K562 (cell line): ENCODE measurements around the gene MUC5AC. TPM values are rescaled to one million over a fixed set of nuclear protein-coding genes. Genes with fewer than 3 reads are reported as not detected.

ENCODE experiments used
- ATAC-seq: fragments of 200-7000 bp; cut with Tn5 transposase; 3 replicates; pipeline ENCODE4 v1.9.1; 2020; ENCODE audit warnings: moderate library complexity
- BruUV-seq: library from RNA; stranded (reverse); fragments of 400-500 nt; replicated peaks from 2 replicates; lab custom pipeline; 2021; lab: Mats Ljungman, UMichigan
- CTCF ChIA-PET: fragments of 300-600 bp; formaldehyde crosslinking; extraction: SDS; loops from one replicate; lab custom pipeline; 2021; ENCODE audit warnings: low intra/inter-chr PET ratio; lab: Yijun Ruan, JAX
- POLR2A ChIA-PET: fragments of 300-600, 350-650 bp; sonication (Branson Sonifier 250); formaldehyde crosslinking; extraction: SDS; loops from one replicate; lab custom pipeline; 2021; ENCODE audit warnings: antibody characterized with exemption, inconsistent platforms; lab: Yijun Ruan, JAX
- DNase-seq, 4 experiments: peaks; one replicate each; pipeline versions ENCODE4 v3.0.0 to v3.0.0-alpha.2; 2011 to 2018; ENCODE audit warnings: low spot score in 3 of 4, mixed read lengths in 3 of 4; ENCODE audit errors: extremely low read depth in 1 of 4
- FAIRE-seq: peaks from 2 replicates; lab custom pipeline; 2011; peaks lifted over from hg19 to GRCh38; lab: Jason Lieb, UNC
- H2AFZ ChIP-seq: 2 replicates; pipeline ENCODE4 v1.6.0; 2011; ENCODE audit warnings: low read depth, low read length, control low read depth, inconsistent platforms
- H3K27ac ChIP-seq: fragments of 200-600 bp; 3 replicates; pipeline ENCODE4 v1.8.0; 2011; ENCODE audit warnings: low read depth, mild to moderate bottlenecking, control low read depth, inconsistent platforms, low read length, moderate library complexity, mixed read lengths; ENCODE audit errors: extremely low read depth
- H3K27me3 ChIP-seq, 2 experiments: fragments of 300-600 bp in 1 of 2; 2 replicates in 1 of 2; 3 replicates in 1 of 2; pipeline versions ENCODE4 v1.6.0 to v1.8.0; 2011; ENCODE audit warnings: inconsistent platforms in 2 of 2, low read length in 2 of 2, mild to moderate bottlenecking in 1 of 2, mixed read lengths in 1 of 2, moderate library complexity in 1 of 2; ENCODE audit not compliant: control insufficient read depth in 2 of 2, insufficient read depth in 2 of 2
- H3K36me3 ChIP-seq: fragments of 300-600 bp; 3 replicates; pipeline ENCODE4 v1.8.0; 2011; ENCODE audit warnings: mild to moderate bottlenecking, low read length, inconsistent platforms; ENCODE audit not compliant: control insufficient read depth, insufficient read depth
- H3K4me1 ChIP-seq, 2 experiments: fragments of 200-600 bp in 1 of 2; replicated peaks in 1 of 2; 2 replicates in 1 of 2; 3 replicates in 1 of 2; pipeline versions ENCODE4 v1.5.1 to v1.8.0; 2011; ENCODE audit warnings: inconsistent platforms in 2 of 2, low read length in 2 of 2, mild to moderate bottlenecking in 1 of 2, mixed read lengths in 1 of 2, moderate library complexity in 1 of 2; ENCODE audit not compliant: control insufficient read depth in 2 of 2, insufficient read depth in 2 of 2
- H3K4me2 ChIP-seq: 2 replicates; pipeline ENCODE4 v1.6.1; 2011; ENCODE audit warnings: low read length, control low read depth, inconsistent platforms, mixed read lengths; ENCODE audit not compliant: insufficient read depth
- H3K4me3 ChIP-seq: fragments of 200-600 bp; sonication (generic), shearing (Covaris generic); 2 replicates; pipeline ENCODE4 v1.5.1; 2016; ENCODE audit warnings: control low read depth, inconsistent platforms
- H3K79me2 ChIP-seq: fragments of 200-600 bp; 3 replicates; pipeline ENCODE4 v1.8.0; 2011; ENCODE audit warnings: low read length, inconsistent platforms; ENCODE audit not compliant: control insufficient read depth, insufficient read depth
- H3K9ac ChIP-seq, 2 experiments: 2 replicates each; pipeline versions ENCODE4 v1.6.0 to v1.6.1; 2011; ENCODE audit warnings: low read depth in 2 of 2, low read length in 2 of 2, control low read depth in 1 of 2, inconsistent platforms in 1 of 2, mild to moderate bottlenecking in 1 of 2, mixed read lengths in 1 of 2; ENCODE audit not compliant: insufficient read depth in 1 of 2
- H3K9me1 ChIP-seq: one replicate; pipeline ENCODE4 v1.6.0; 2011; ENCODE audit warnings: inconsistent platforms, mild to moderate bottlenecking, low read length, moderate library complexity; ENCODE audit not compliant: control insufficient read depth, insufficient read depth
- H3K9me3 ChIP-seq: replicated peaks from 2 replicates; pipeline ENCODE4 v1.5.1; 2011; ENCODE audit warnings: low read depth, low read length, inconsistent platforms; ENCODE audit not compliant: control insufficient read depth, insufficient read depth
- H4K20me1 ChIP-seq: replicated peaks from 2 replicates; pipeline ENCODE4 v1.6.1; 2011; ENCODE audit warnings: low read length, inconsistent platforms, mixed read lengths; ENCODE audit not compliant: control insufficient read depth, insufficient read depth
- WGBS: fragments of 100-300 bp; shearing (Covaris generic); methylation state at CpG from one replicate; pipeline ENCODE4 v1.1.6; 2016; ENCODE audit warnings: low coverage, mixed read lengths; ENCODE audit not compliant: insufficient coverage; ENCODE audit errors: missing lambda C conversion rate; 5-methylcytosine and 5-hydroxymethylcytosine counted together
- in situ Hi-C: fragments of 300-500 bp; cut with MboI; formaldehyde crosslinking; loops from 4 replicates; pipeline ENCODE4 v1.15.0; 2018; ENCODE audit warnings: inconsistent platforms, mixed read lengths
- intact Hi-C: fragments of 100-400 bp; cut with micrococcal nuclease; formaldehyde crosslinking; loops from 2 replicates; pipeline ENCODE4 v1.14.2; 2022
- polyA plus RNA-seq, 8 experiments: library from polyadenylated mRNA; depleted of rRNA in 4 of 8; stranded (reverse) in 5 of 8; unstranded in 3 of 8; fragments of >200 nt; fragmentation: Nextera tagmentation in 2 of 8; fragmentation: Illumina TruSeq in 1 of 8; extraction: Ambion mirVana in 2 of 8; extraction: Trizol in 1 of 8; gene quantifications; 2 replicates each; pipeline versions ENCODE4 v1.2.1 to v1.2.3, GENCODE V29; 2011 to 2014; ENCODE audit warnings: inconsistent platforms in 1 of 8, missing spikeins in 1 of 8
- total RNA-seq, 7 experiments: library from RNA; depleted of rRNA in 6 of 7; stranded (reverse); fragments of >200 nt in 6 of 7; fragmentation: Illumina TruSeq in 2 of 7; extraction: Trizol in 2 of 7; gene quantifications; 2 replicates each; pipeline versions ENCODE4 v1.2.1 to v1.2.3, GENCODE V29; 2011 to 2021; ENCODE audit warnings: low replicate concordance in 1 of 7
- TF ChIP-seq, protein P1 (sequence below), 3 experiments: IDR thresholded peaks in 2 of 3; conservative IDR thresholded peaks in 1 of 3; 2 replicates each; pipeline ENCODE4 v1.5.1; 2011 to 2012; ENCODE audit warnings: low read length in 3 of 3, mild to moderate bottlenecking in 3 of 3, control low read depth in 2 of 3, improper control_type of control experiment in 1 of 3, inconsistent platforms in 1 of 3, low read depth in 1 of 3, mixed read lengths in 1 of 3, moderate library complexity in 1 of 3; ENCODE audit not compliant: insufficient read depth in 2 of 3
- TF ChIP-seq, protein P2 (sequence below): sonication (generic); formaldehyde crosslinking; IDR thresholded peaks from 2 replicates; pipeline ENCODE4 v1.8.0; 2022; ENCODE audit warnings: mild to moderate bottlenecking, missing genetic modification reagents

MUC5AC gene
- total and polyA plus RNA-seq, 9 of the 15 experiments (the other 6 are each of a cell fraction or from before 2014, with no cell fraction given), result not detected

DNA sequence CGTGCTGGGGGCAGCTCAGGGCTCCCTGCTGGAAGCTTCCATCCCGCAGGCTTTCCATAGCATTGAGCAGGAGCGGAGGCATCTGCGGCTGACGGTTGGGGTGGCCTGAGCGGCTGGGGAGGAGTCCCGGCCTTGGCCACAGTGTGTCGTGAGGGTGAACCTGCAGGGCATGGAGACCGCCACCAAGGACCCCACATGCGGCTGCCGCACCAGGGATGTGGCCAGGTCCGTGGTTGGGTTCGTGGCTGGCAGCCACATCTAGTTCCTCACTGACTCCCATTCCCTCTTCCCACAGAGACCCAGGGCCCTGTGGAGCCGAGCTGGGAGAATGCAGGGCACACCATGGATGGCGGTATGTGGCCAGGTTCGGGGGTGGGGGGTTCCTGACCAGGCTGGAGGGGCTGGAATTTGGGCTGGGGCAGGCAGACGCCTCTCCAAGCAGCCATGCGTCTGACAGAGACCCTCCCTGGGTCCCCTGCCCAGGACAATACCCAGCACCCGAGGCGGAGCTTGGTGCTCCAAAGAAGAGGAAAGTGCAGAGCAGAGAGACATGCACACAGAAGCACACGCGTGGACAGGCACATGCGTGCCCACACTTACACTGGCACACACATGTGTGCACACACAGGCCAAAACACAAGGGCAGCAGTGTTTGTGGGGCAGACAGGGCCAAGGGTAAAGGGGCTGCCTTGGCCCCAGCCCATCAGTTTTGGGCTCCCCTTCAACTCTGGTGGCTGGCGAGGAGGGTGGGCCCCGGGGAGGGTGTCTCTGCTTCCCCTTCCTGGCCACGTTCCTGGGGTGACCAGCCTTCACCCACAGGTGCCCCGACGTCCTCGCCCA lies 67.9 kb downstream of the MUC5AC start:
- FAIRE-seq (no peak), ATAC-seq (peak; percentile 19; the same call in 2 of the 3 replicates), DNase-seq (no peak)
- intact Hi-C loops (no loop called here), in situ Hi-C loops (no loop called here)
- no peaks in the 10 kb centered on the region for H3K9me3 ChIP-seq
- POLR2A ChIA-PET, result no interaction called here
- peaks cover 2% of the 10 kb centered on the region for H3K9me1 ChIP-seq
- H3K27me3 ChIP-seq, result peaks cover 0 to 59% of the 10 kb centered on the region in 2 experiments; a peak in 3 of 5 replicates
- H3K36me3 ChIP-seq, result no peaks in the 10 kb centered on the region
- peaks cover 0 to 76% of the 10 kb centered on the region in 2 experiments; a peak in 2 of 5 replicates for H3K4me1 ChIP-seq
- H3K4me2 ChIP-seq, result no peak overlapping the region
- H3K4me3 ChIP-seq, result no peak overlapping the region
- 0 out of 2 replicates have a peak, but pooled peaks cover 6% of the 10 kb centered on the region for H4K20me1 ChIP-seq
- H3K79me2 ChIP-seq, result no peaks in the 10 kb centered on the region
- H3K9ac ChIP-seq, result no peak overlapping the region
- TF ChIP-seq, protein P1, sequence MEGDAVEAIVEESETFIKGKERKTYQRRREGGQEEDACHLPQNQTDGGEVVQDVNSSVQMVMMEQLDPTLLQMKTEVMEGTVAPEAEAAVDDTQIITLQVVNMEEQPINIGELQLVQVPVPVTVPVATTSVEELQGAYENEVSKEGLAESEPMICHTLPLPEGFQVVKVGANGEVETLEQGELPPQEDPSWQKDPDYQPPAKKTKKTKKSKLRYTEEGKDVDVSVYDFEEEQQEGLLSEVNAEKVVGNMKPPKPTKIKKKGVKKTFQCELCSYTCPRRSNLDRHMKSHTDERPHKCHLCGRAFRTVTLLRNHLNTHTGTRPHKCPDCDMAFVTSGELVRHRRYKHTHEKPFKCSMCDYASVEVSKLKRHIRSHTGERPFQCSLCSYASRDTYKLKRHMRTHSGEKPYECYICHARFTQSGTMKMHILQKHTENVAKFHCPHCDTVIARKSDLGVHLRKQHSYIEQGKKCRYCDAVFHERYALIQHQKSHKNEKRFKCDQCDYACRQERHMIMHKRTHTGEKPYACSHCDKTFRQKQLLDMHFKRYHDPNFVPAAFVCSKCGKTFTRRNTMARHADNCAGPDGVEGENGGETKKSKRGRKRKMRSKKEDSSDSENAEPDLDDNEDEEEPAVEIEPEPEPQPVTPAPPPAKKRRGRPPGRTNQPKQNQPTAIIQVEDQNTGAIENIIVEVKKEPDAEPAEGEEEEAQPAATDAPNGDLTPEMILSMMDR (IDR thresholded peaks at IDR 0.05 in 2 of 3, conservative IDR thresholded peaks at IDR 0.05 in 1 of 3; ENCODE audit: insufficient read depth in 2 of 3, low read depth in 1 of 3, low read length in 3 of 3), result 0 out of 6 replicates have a peak, but pooled peaks of 1 of the 3 experiments have one; percentile 4
- TF ChIP-seq, protein P2, sequence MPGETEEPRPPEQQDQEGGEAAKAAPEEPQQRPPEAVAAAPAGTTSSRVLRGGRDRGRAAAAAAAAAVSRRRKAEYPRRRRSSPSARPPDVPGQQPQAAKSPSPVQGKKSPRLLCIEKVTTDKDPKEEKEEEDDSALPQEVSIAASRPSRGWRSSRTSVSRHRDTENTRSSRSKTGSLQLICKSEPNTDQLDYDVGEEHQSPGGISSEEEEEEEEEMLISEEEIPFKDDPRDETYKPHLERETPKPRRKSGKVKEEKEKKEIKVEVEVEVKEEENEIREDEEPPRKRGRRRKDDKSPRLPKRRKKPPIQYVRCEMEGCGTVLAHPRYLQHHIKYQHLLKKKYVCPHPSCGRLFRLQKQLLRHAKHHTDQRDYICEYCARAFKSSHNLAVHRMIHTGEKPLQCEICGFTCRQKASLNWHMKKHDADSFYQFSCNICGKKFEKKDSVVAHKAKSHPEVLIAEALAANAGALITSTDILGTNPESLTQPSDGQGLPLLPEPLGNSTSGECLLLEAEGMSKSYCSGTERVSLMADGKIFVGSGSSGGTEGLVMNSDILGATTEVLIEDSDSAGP (CRISPR knock-in tag), result no peak
- CTCF ChIA-PET, result no interaction called here
- H3K27ac ChIP-seq, result no peak overlapping the region
- no peak overlapping the region for H2AFZ ChIP-seq
- BruUV-seq, result no TSS peak
- WGBS, result 15% methylated on average over 22 of the region's 29 CpGs
